Measurements from ENCODE around the gene SLC6A3.
"Not testable (repeated sequence)": the region's sequence is repeated elsewhere in the genome, so short reads cannot be mapped to it uniquely, and the experiment has no call there.

Gene SLC6A3

DNA sequence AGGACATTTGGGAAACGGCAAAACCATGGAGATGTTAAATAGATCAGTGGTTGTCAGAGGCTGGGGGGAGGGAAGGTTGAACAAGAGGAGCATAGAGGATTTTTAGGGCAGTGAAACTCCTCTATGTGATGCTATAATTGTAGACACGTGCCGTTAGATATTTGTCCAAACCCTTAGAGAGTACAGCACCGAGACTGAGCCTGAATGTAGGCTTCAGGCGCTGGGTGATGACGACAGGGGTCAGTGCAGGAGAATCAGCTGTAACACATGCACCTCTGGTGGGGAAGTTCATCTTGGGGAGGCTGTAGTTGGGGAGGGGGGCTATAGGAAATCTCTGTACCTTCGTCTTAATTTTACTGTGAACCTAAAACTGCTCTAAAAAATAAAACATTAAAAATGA is 78.1 kb downstream of the SLC6A3 start:
- no peak for DNase-seq

DNA sequence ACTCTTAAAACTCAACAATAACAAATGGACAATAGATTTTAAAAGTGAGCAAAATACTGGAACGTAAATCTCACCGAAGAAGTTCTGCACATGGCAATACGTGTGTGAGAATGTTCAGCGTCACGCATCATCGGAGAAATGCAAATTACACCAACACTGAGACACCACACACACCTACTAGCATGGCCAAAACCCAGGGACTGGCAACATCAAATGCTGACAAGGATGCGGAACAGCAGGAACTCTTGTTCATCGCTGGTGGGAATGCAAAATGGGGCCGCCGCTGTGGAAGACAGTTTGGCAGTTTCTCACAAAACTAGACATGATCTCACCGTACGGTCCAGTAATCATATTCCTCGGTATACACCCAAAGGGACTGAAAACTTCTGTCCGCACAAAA is 78.7 kb downstream of the SLC6A3 start:
- no peak for DNase-seq

DNA sequence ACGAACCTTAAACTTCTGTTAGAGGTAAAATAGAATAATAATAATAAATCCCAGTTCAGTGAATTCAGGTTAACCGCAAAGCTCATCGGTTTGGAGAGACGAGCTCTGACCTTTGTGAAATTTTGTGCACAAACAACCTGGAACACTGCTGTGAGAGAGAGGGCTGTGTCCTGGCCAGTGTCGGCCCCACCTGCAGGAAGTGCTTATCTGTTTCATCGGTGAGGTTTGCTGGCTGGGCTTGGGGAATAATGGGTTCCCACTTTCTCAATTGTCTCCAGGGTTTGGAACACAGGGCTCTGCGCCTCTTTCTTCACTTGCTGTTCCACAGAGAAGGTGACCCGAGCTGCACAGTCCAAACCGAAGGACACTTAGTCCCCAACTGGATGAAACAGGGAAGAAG is 81.0 kb downstream of the SLC6A3 start:
- DNase-seq = no peak

DNA sequence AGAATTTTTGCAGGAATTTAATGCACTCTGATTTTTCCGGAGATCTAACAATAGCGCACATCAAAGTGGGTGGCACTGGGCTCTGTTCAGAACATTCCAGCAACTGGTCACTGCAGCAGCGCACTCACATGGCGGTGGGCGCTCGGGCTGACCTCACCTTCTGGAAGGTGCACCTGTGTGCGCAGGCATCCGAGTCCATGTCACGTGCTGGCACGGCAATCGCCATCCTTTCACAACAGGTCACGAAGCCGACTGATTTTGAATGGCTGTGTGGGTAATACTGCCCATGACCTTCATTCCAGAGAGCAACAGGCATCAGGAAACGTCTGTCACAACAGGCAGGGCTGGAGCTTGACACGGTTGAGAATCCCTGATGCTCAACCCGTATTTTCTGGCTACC is 81.7 kb downstream of the SLC6A3 start:
- no peak for DNase-seq

DNA sequence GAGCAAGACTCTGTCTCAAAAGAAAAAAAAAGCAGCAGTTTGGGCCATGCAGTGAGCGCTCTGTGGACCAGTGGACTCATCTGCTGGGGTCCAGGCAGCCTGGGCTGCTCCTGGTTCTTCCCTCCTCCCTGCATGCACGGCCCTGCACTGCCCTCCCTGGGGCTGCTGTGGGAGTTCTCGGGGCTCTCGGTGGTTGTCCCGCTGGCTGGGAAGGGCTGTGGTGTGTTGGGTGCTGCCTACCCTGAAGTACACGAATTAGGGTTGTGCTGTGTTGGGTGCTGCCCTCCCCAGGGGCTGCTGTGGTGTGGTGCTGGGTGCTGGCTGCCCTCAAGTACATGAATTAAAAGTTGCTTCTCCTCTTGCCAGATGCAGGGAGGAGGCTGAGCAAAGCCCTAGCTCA is 82.1 kb downstream of the SLC6A3 start:
- no peak for DNase-seq

DNA sequence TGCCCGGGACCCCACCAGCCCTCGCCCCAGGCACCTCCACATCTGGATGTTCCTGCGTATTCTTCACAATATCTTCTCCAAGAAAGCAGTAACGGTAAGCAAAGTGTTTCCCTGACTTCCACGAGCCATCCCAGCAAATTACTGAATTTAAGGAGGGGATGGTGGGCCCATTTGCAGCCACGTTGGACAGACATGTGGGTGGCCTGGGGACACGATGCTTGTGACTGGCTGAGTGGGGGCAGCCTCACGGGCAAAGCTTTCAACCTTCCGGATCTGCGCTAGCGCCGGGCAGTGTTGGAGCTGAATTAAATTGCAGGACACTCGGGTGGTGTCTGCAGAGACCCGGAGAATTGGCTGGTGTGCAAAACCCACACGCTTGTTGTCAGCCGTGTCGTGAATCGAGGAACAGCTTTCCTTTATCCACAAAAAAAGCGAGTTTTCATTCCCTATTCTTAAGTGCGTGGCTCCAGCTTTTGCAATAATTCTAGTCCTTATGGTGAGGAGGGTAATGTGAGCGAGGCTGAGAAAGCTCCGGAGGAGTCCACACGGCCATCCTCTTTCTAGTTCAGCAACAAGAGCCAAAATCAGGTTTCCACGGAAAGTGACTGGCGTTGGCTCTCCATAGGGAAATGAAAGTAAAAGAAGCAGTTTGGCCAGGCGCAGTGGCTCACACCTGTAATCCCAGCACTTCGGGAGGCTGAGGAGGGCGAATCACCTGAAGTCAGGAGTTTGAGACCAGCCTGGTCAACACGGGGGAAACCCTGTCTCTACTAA is 82.8 kb downstream of the SLC6A3 start:
- DNase-seq = no peak

DNA sequence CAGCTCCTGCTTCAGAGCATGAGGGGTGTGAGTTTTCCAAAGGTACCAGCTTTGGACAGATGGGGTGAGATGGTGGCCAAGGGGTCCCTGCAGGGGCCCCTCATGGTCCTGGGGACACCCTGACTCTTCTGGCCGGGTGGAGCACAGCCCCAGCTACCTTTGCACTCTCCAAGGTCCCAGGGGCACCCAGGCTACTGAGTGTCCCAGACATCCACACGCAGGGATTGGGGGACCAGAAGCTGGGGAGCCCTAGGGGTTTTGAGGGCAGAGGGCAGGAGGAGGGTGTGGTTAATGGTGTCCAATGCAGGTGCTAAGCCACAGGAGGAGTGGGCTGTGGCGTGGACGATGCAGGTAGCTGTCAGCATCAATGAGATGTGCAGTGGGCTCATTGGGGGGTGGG is 84.4 kb downstream of the SLC6A3 start:
- DNase-seq = no peak

DNA sequence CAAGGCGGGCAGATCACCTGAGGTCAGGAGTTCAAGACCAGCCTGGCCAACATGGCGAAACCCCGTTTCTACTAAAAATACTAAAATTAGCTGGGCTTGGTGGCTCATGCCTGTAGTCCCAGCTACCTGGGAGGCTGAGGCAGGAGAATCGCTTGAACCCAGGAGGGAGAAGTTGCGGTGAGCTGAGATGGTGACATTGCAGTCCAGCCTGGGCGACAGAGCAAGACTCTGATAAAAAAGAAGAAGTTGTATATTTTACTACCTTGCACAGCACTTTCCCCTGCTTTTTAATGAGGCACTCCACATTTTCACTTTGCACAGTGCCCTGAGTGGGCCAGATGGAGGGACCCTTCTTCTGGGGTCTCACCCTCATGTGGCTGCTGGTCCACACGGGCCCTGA is 84.9 kb downstream of the SLC6A3 start:
- not testable (repeated sequence) for DNase-seq

DNA sequence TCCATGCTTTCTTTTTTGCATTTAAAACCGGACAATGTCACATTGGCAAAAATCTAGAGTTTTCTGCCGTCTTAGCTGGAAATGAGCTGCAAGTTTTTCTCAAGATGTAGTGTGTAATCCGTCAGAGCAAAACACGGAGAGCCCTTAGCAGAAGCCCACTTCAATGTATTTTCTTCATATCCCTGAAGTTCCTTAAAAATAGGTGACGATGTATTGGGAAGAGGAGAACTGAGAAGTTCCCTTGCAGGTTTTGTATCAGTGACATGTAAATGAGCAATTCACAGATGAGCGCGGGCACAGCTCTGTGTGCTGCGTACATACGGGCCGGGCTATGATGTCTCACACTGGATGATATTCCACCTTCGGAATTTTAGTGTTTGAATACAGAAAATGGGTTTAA is 85.5 kb downstream of the SLC6A3 start:
- no peak for DNase-seq

DNA sequence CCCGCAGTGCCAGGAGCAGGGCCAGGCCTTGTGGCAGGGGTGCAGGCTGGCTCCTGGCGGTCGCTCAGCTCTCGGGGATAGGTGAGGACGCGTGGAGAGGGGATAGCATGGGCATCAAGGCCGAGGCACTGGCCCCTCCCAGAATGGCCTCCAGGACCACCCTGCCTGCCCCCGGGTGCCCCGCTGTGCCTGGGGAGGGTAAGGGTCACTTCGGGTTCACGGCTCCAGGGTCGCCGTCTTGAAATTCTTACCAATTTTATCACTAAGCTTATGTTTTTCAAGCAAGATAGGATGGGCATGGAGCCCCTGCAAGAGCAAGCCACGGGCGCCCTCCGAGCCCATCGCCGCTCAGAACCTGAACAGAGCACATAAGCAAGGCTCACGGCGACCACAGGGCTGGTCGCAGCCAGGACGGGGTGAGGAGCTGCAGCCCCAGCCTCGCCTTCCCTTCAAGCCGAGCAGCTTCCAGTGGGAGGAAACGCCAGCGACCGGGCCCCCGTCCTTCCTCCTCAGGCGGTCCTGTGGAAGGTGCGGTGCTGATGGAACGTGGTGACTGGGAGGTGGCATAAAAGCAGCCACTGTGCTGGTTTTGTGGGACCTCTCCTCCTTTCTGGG is 86.1 kb downstream of the SLC6A3 start:
- no peak for DNase-seq

DNA sequence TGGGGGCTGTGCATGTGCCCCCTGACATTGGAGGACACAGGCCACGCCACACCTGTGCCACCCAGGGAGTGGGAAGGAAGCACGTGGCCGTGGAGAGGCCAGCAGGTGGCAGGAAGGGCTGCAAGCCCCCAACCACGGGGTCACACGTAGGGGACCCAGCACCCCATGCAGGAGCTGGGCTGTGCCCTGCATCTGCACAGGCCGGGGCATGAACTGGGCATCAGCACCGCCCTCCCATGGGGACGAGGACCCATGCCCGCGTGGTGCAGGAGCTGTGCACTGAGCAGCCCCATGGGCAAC is 86.6 kb downstream of the SLC6A3 start:
- no peak for DNase-seq

DNA sequence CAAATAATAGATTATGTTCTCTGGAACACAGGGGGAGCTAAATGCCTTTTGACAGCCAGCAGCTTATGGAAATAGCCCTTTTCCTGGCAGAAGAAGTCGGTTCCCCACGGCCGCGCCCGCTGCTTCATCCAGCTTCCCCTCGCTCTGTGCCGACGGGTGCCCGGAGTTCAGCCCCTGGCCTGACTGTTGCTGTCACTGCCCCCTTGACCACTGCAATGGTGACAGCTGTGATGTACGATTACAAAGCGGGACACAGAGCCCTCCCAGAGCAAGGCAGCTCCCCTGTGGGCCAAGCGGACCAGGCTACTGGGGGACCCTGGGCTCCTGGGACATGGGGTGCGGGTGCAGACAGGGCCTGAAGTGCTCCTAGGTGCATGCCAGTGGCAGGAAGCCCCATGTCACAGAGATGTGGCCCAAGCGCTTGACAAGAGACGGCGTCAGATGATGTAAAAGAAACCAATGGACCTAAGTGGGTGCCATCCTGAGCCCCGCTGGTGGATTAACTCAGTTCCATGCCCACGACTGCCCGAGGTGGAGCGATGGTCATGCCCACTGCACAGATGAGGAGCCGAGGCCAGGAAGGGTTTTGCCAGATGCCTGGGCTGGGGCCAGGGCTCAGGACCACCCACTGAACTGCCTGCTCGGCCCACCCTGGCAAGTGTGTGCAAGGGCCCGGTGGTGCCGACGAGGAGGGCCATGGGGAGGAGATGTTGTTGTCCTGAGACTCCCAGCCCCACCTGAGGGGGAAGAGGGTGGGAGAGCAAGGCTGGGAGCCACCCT is 87.1 kb downstream of the SLC6A3 start:
- no peak for DNase-seq

DNA sequence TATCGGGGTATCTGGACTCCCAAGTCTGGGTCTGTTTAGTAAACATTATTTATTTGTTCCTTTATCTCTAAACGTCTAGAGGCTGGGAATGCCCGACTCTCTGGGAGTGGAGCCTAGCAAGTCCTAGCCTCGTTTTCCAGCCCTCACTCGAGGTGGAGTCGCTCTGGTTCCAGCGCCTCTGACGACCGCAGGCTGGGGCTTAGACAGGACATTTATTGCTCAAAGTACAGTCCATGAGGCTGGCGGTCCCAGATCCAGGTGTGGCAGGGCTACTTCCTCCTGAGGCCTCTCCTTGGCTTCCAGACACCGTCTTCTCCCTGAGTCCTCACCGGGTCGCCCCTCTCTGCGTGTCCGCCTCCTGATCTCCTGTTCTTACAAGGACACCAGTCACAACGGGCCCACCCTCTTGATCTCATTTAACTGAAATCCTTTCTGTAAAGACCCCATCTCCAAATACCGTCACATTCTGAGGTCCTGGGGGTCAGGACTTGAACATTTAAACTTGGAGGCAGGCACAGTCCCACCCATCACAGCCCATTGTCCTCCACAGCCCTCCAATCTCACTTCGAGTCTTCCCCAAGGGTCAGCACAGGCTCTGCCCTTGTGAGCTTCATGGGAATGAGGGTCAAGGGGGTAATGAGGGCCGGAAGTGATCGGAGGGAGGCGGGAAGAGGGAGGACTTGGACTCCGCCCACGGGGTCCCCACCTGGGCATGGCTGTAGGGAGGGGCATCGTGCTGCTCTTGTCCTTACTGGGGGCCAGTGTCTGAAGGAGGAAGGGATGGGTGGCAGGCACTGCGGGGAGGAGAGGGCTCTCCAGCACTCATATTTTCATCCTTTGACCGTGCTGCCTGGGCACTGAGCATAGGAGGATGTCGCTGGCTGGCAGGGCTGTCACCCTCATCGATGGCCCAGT is 88.1 kb downstream of the SLC6A3 start:
- no peak for DNase-seq

DNA sequence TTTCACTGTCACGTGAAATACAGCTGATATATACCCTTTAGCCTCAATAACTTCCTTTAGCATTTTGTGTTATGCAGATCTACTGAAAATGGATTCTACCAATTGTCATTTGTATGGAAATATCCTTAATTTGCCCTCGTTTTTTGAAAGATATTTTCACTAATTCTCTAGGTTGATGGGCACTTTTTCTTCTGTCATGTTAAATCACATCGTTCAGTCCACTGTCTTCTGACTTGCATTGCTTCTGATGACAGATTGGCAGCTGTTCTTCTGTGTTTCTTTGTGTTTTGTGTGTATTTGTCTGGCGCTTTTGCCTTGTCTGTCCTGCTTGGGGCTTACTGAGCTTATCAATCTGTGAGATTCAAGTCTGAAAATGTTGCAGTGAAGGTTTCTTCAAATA is 90.7 kb downstream of the SLC6A3 start:
- DNase-seq = no peak

DNA sequence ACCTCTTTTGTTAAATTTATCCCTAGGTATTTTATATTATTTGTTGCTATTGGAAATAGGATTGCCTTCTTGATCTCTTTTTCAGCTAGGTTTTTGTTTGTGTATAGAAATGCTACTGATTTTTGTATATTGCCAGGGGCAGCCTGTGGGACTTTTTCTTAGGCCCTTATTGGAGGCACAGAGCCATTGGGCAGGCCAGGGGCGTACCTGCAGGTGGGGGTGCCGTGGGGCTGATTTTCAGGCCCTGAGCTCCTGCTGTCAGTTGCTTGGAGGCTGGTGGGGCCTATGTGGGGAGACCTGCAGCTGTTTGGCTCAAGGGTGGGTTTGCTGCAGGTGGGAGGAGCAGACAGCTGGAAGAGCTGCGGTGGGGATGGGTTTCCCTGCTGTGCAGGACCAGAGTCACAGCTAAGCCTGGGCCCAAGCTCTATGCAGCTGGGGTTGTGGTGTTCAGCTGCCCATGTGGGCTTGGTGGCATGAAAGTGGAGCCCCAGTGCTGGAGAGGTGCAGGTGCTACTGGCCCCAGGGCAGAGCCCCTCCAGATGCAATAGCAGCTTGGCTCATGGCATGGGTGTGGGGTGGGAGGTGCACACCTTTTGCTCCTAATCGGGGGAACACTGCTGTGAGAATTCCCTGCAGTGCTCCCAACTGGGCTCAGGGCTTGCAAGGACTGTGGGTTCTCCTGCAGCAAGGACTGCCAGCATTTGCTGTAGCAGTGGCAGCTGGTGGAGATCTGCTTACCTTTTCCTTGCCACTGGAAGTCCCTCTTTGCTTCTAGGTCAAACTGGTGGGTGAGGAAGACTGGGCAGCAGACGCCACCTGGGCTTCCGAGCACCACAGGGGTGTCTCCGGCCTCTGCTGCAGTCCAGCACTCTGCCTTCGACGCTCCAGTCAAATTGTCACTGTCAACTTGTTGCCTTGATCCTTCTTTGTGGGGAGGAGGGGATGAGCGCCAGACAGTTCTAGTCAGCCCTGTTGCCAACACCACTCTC is 92.7 kb downstream of the SLC6A3 start:
- no peak for DNase-seq

DNA sequence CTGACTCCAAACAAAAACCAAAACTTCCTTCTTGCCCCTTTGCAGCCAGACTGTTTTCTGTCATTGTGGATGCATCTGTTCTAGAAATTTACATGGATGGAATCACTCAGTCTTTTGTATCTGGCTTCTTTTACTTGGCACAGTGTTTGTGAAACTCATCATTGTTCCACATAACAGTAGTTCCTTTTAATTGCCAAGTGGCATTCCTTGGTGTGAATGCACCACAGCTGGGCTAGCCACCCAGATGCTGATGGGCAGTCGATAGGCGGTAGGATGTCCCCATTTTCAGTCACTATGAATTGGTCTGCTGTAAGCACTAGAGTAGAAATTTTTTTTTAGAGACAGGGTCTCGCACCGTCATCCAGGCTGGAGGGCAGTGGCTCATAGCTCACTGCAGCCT is 94.1 kb downstream of the SLC6A3 start:
- no peak for DNase-seq

DNA sequence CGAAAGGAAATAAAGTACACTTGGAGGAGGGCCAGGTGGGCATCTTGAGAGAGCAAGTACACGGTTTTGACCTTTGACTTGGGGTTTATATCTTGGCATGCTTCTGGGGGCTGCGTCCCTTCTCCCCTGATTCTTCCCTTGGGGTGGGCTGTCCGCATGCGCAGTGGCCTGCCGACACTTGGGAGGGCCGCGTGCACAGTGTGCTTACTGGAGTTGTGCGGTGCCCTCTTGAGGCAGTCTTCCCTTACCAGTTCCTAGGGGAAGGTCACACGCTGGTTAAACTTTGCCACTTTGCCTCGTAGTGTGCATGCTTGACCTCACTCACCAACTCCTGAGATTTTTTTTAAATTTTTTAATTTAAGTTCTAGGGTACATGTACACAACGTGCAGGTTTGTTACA is 96.0 kb downstream of the SLC6A3 start:
- DNase-seq = no peak

DNA sequence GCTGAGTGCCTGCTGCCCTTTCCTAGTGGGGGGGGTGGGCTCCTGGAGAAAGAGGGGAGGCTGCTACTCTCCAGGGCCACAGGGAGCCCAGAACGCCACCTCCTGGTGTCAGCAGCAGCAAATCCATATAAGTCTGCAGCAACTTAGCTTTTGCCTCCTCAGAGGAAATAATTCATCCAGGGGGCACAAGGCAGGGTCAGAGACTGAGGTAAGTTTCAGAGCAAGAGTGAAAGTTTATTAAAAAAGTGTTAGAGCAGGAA is 96.3 kb downstream of the SLC6A3 start:
- DNase-seq = no peak

DNA sequence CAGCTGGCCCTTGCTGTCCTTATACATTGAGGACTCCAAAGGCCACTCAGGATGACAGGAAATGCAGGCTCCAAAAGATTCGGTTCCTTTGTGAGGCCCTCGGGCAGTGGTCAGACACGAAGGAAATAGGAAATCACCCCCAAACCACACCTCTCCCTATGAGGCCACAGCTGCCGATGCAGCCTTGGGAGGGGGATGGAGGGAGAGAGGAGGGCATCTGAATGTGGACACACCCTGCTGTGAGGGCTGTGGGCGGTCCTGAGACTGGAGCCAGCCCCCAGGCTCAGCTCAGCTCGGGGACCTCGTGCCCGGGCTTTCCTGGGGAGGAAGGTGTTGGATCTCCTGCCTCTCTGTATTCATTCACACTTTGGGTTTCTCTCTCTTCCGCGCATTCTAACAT is 97.7 kb downstream of the SLC6A3 start:
- DNase-seq = no peak

DNA sequence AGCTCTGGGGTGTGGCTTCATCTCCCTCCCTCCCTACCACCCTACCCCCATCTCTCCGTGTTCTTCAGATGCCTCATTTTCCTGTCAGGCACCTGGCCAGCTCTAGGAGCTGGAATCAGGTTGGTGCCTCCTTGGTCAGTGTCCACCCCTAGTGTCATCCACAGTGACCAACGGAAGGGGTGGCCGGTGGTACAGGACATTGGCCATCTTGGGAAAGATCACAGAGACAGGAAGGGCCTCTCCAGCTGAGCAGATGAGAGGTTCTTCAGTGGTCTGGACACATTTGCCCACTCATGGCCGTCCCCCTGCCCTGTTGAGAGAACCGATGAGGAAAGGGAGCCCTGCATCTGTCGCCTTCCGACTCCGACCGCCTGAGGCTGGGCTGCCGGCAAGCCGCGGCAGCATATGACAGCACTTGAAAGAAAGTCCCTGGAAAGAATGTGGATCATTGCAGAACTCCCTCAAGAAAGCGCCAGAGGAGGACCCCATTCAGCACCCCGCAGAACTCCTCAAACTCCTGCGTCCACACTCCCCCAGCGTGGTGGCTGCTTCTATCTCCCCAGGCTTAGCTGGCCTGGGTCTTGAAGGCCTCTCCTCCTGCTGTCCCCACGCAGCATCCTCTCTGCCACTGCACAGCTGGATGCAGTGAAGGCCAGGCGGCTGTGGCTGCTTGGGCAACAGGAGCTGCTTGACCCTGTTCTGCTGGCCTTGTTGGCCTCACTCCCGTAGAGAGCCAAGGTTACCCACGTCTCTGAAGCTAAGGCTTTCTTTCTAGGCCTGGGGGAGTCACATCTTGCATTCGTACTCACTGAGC is 98.4 kb downstream of the SLC6A3 start:
- DNase-seq = no peak

DNA sequence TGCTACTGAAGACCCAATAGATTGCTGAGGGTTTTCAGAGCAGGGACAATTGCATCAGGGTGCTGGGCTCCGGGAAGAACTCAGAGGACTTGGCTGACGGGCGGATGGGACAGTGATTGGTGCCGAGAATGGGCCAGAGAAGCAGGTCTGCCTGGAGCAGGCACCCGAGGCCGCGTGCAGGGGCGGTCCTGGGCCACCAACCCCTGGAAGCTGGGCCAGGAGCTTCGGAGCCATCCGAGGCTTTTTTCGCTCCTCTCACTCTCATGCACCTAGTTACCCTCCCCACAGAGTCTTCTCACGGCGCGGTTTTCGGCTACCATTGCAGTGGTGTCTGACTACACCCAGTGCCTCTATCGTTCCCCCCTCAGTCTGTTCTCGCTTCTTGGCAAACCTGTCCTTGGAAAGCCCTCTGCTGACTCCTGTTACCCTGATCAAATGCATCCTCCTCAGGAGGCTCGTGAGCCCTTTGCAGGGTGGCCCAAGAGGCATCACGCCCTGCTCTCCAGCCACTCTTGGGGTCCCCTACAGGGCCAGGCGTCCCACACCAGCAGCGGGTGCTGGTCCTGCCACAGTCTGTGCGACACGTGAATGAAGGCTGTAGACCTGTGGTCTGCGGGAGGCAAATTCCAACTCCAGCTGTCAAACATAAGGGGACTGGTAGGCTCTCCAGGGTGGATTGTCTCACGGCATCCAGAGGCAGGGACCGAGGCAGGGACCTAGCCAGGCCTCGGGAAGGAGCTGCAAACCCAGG is 99.2 kb downstream of the SLC6A3 start:
- no peak for DNase-seq
